Measurements from ENCODE around the gene LCN15.

- TF ChIP-seq CTCF (IDR thresholded peaks at IDR 0.05; ENCODE audit: low read depth, low read length, missing input control) (no peak), EGR1 (IDR thresholded peaks at IDR 0.05; ENCODE audit: low read depth in 2 of 2) (no peak), REST (IDR thresholded peaks at IDR 0.05) (no peak)
- TF ChIP-seq, protein P1, sequence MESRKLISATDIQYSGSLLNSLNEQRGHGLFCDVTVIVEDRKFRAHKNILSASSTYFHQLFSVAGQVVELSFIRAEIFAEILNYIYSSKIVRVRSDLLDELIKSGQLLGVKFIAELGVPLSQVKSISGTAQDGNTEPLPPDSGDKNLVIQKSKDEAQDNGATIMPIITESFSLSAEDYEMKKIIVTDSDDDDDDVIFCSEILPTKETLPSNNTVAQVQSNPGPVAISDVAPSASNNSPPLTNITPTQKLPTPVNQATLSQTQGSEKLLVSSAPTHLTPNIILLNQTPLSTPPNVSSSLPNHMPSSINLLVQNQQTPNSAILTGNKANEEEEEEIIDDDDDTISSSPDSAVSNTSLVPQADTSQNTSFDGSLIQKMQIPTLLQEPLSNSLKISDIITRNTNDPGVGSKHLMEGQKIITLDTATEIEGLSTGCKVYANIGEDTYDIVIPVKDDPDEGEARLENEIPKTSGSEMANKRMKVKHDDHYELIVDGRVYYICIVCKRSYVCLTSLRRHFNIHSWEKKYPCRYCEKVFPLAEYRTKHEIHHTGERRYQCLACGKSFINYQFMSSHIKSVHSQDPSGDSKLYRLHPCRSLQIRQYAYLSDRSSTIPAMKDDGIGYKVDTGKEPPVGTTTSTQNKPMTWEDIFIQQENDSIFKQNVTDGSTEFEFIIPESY (IDR thresholded peaks at IDR 0.05), result no peak
- TF ChIP-seq, protein P2, sequence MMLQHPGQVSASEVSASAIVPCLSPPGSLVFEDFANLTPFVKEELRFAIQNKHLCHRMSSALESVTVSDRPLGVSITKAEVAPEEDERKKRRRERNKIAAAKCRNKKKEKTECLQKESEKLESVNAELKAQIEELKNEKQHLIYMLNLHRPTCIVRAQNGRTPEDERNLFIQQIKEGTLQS (IDR thresholded peaks at IDR 0.05), result no peak
- TF ChIP-seq, protein P3, sequence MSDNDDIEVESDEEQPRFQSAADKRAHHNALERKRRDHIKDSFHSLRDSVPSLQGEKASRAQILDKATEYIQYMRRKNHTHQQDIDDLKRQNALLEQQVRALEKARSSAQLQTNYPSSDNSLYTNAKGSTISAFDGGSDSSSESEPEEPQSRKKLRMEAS (IDR thresholded peaks at IDR 0.05), result no peak
Observed at GRCh38 chr9:136745389-136746154, 18.7 kb downstream of the LCN15 start.

All from liver (tissue), 3 donors.